ENCODE measurements around the gene TRIM68. TPM values are rescaled to one million over a fixed set of nuclear protein-coding genes. Genes with fewer than 3 reads are reported as not detected.

TRIM68 gene
- total and polyA plus RNA-seq, 2 of the 13 experiments (the other 11 are each of a cell fraction or from before 2014, with no cell fraction given): not detected

GRCh38 chr11:4636962-4637661, 29.1 kb upstream of the TRIM68 start, which contains the start of gene OR51D1:
OR51D1 (plus strand) TSS chr11:4637477; CDS start chr11:4639791, 2,314 bp downstream.
- H2AFZ ChIP-seq (ENCODE audit: low read length): no peak within 1 kb of the TSS
- peak; percentile 74 for TF ChIP-seq XRCC5 (optimal IDR thresholded peaks at IDR 0.05; ENCODE audit: low read length)
- TF ChIP-seq CTCF (CRISPR knock-in tag; IDR thresholded peaks at IDR 0.05): peak; percentile 90
- TF ChIP-seq PHF20 (CRISPR knock-in tag; IDR thresholded peaks at IDR 0.05): no peak
- TF ChIP-seq ZNF577 (CRISPR knock-in tag; IDR thresholded peaks at IDR 0.05; ENCODE audit: borderline replicate concordance, low read depth): no peak
- TF ChIP-seq HOXD1 (CRISPR knock-in tag; IDR thresholded peaks at IDR 0.05): no peak
- TF ChIP-seq STAG1 (CRISPR knock-in tag; IDR thresholded peaks at IDR 0.05): peak; percentile 69
- TF ChIP-seq KDM2A (CRISPR knock-in tag; IDR thresholded peaks at IDR 0.05; ENCODE audit: borderline replicate concordance, low read depth): peak; percentile 48; the same call in 1 of the 2 replicates
- no peak for TF ChIP-seq ZNF335 (CRISPR knock-in tag; IDR thresholded peaks at IDR 0.05)
- TF ChIP-seq SMC3 (IDR thresholded peaks at IDR 0.05; ENCODE audit: low read length): peak; percentile 68
- peak; percentile 45 for TF ChIP-seq RAD21 (CRISPR knock-in tag; IDR thresholded peaks at IDR 0.05)
- H3K36me3 ChIP-seq (replicated peaks in 1 of 2; ENCODE audit: control insufficient read depth in 1 of 2, insufficient read depth in 2 of 2, low read length in 2 of 2): no peaks in the 10 kb centered on the region
- no peaks in the 10 kb centered on the region for H3K9me3 ChIP-seq (ENCODE audit: low read length)
- H3K79me2 ChIP-seq (ENCODE audit: insufficient read depth, low read length): no peaks in the 10 kb centered on the region
- POLR2A ChIA-PET: no interaction called here
- CTCF ChIA-PET (ENCODE audit: low intra/inter-chr PET ratio, low total read pairs): interaction anchor here (2.0 kb wide), 1 partner anchor 367 kb away, joined by 13 read pairs; no protein-coding TSS in a partner anchor
- H4K20me1 ChIP-seq (ENCODE audit: insufficient read depth, low read length): peaks cover 6% of the 10 kb centered on the region; the same call in 1 of the 2 replicates
- in situ Hi-C loops (cut with HindIII; ENCODE audit: extremely low pct_ligation_motif_present, low pct_unique_long_range_greater_than_20kb): loop anchor here (5.0 kb wide), 1 partner anchor 370 kb away; no protein-coding TSS in a partner anchor
- H3K9ac ChIP-seq (ENCODE audit: insufficient read depth, low read depth, low read length): no peak within 1 kb of the TSS
- WGBS (ENCODE audit: low lambda C conversion rate): 11% methylated on average over 14 of the region's 21 CpGs
- intact Hi-C loops (cut with micrococcal nuclease; ENCODE audit: unreplicated experiment): loop anchor here (1.0 kb wide), 1 partner anchor 367 kb away; no protein-coding TSS in a partner anchor
- no peak within 1 kb of the TSS for H3K27ac ChIP-seq (ENCODE audit: extremely low read length, insufficient read depth, low read length)
- ATAC-seq (peak; percentile 96), FAIRE-seq (peak; percentile 51), DNase-seq (ENCODE audit: low spot score) (peak; percentile 41)
- H3K4me1 ChIP-seq (ENCODE audit: insufficient read depth, low read length): no peaks in the 10 kb centered on the region
- BruUV-seq (replicated peaks): no TSS peak
- H3K4me3 ChIP-seq (replicated peaks in 1 of 3; ENCODE audit: insufficient read depth in 1 of 3, low read depth in 2 of 3, low read length in 3 of 3): no peak within 1 kb of the TSS
- peaks cover 0 to 16% of the 10 kb centered on the region in 2 experiments; a peak in 4 of 5 replicates for H3K27me3 ChIP-seq (ENCODE audit: control insufficient read depth in 1 of 2, insufficient read depth in 2 of 2, low read length in 2 of 2)
- H3K4me2 ChIP-seq (ENCODE audit: low read depth, low read length): no peak within 1 kb of the TSS

Measured in HepG2 (cell line).